GM12878 (cell line): Measurements from ENCODE around the gene RIT1. TPM values are rescaled to one million over a fixed set of nuclear protein-coding genes. Genes with fewer than 3 reads are reported as not detected.
A peak's percentile ranks its signal among the peaks of the same experiment; 100 is the strongest.

ENCODE experiments used
- EED ChIP-seq: sonication (generic); IDR thresholded peaks from 2 replicates; pipeline ENCODE4 v1.6.1; 2016; ENCODE audit warnings: antibody characterized with exemption, low read depth
- IKZF1 ChIP-seq: fragments of 450-650 bp; conservative IDR thresholded peaks from 2 replicates; pipeline ENCODE4 v1.6.1; 2017; ENCODE audit warnings: antibody characterized with exemption, mild to moderate bottlenecking
- NBN ChIP-seq: fragments of 450-650 bp; IDR thresholded peaks from 2 replicates; pipeline ENCODE4 v1.6.1; 2016
- NR2F1 ChIP-seq: fragments of 450-650 bp; conservative IDR thresholded peaks from 2 replicates; pipeline ENCODE4 v1.6.1; 2017; ENCODE audit warnings: mild to moderate bottlenecking
- PRDM15 ChIP-seq: fragments of 450-650 bp; formaldehyde crosslinking; IDR thresholded peaks from 2 replicates; pipeline ENCODE4 v1.4.0; 2020; ENCODE audit warnings: mild to moderate bottlenecking, moderate library complexity
- SMARCA5 ChIP-seq: fragments of 450-650 bp; IDR thresholded peaks from 2 replicates; pipeline ENCODE4 v1.6.1; 2017; ENCODE audit warnings: mild to moderate bottlenecking
- TBL1XR1 ChIP-seq: IDR thresholded peaks from 2 replicates; pipeline ENCODE4 v1.6.1; 2012; ENCODE audit warnings: low read depth, low read length, improper control_type of control experiment
- polyA plus RNA-seq, 11 experiments: library from polyadenylated mRNA; depleted of rRNA in 4 of 11; unstranded in 6 of 11; stranded (reverse) in 5 of 11; fragments of >200 nt; fragmentation: Nextera tagmentation in 4 of 11; fragmentation: Illumina TruSeq in 1 of 11; extraction: Ambion mirVana in 4 of 11; extraction: Trizol in 1 of 11; gene quantifications; 1 replicate in 1 of 11; 2 replicates in 10 of 11; pipeline versions ENCODE4 v1.2.1 to v1.2.3, GENCODE V29; 2011 to 2016; ENCODE audit warnings: inconsistent platforms in 2 of 11, missing spikeins in 2 of 11, low read depth in 1 of 11
- total RNA-seq, 4 experiments: library from RNA; depleted of rRNA in 3 of 4; stranded (reverse); fragments of >200 nt in 3 of 4; fragmentation: Illumina TruSeq in 1 of 4; extraction: Trizol in 1 of 4; gene quantifications; 2 replicates each; pipeline versions ENCODE4 v1.2.1 to v1.2.3, GENCODE V29; 2013 to 2021
- TF ChIP-seq, protein P1 (sequence below): fragments of 450-650 bp; IDR thresholded peaks from 2 replicates; pipeline ENCODE4 v1.6.1; 2016; ENCODE audit warnings: mild to moderate bottlenecking

Gene RIT1
- total and polyA plus RNA-seq, 10 of the 15 experiments (the other 5 are each of a cell fraction or from before 2014, with no cell fraction given) = 6.8 to 61.5 (median 13.7) TPM

GRCh38 chr1:155938220-155938627 is 27.1 kb upstream of the RIT1 start (continued):
- no peak for TF ChIP-seq PRDM15
- TF ChIP-seq, protein P1, sequence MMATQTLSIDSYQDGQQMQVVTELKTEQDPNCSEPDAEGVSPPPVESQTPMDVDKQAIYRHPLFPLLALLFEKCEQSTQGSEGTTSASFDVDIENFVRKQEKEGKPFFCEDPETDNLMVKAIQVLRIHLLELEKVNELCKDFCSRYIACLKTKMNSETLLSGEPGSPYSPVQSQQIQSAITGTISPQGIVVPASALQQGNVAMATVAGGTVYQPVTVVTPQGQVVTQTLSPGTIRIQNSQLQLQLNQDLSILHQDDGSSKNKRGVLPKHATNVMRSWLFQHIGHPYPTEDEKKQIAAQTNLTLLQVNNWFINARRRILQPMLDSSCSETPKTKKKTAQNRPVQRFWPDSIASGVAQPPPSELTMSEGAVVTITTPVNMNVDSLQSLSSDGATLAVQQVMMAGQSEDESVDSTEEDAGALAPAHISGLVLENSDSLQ = peak; percentile 63; the same call in 1 of the 2 replicates
- 0 out of 2 replicates have a peak, but pooled peaks have one; percentile 25 for TF ChIP-seq NR2F1
- TF ChIP-seq TBL1XR1 = no peak
- TF ChIP-seq NBN = peak; percentile 43; the same call in 1 of the 2 replicates
- peak; percentile 54; the same call in 1 of the 2 replicates for TF ChIP-seq SMARCA5
- peak; percentile 49; the same call in 1 of the 2 replicates for TF ChIP-seq IKZF1
- TF ChIP-seq EED = peak; percentile 62; the same call in 1 of the 2 replicates
